ENCODE measurements around the gene ACTN4. TPM values are rescaled to one million over a fixed set of nuclear protein-coding genes. Genes with fewer than 3 reads are reported as not detected.

Gene ACTN4
- total RNA-seq, 1 donor from 2014 or later, result 975 TPM

GRCh38 chr19:38696729-38697055 lies 49.2 kb downstream of the ACTN4 start:
- Mint-ChIP-seq H3K9me3 (ENCODE audit: unreplicated experiment) (peaks cover 18% of the 10 kb centered on the region), H3K36me3 (ENCODE audit: unreplicated experiment) (no peaks in the 10 kb centered on the region), H3K27ac (ENCODE audit: unreplicated experiment) (peak overlapping the region; percentile 83), H3K27me3 (ENCODE audit: unreplicated experiment) (peaks cover 12% of the 10 kb centered on the region), H3K4me1 (ENCODE audit: low read depth, unreplicated experiment) (peaks cover 60% of the 10 kb centered on the region), H3K4me3 (ENCODE audit: unreplicated experiment) (peak overlapping the region; percentile 69)
- no peak for DNase-seq
- no peak for TF ChIP-seq CTCF (IDR thresholded peaks at IDR 0.05; ENCODE audit: partially characterized antibody, unreplicated experiment)

DNA sequence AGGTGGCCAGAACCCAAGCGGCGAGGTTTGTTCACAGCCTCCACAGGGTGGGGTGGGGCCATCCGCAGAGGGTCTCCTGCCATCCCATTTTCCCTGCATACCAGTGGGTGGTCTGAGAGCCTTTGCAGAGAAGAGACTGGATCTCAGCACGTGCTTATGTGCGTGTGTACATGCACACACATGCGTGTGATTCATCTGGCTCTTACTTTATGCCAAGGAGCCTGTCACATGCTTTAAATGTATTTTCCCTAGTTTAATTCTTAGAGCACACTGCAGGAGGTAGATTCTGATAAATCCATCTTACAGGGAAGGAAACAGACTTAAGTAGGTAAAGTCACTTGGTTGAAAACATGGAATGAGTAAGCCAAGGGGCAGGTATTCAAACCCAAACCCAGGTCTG lies 49.7 kb downstream of the ACTN4 start:
- Mint-ChIP-seq H3K4me3 (ENCODE audit: unreplicated experiment) (peak overlapping the region; percentile 69), H3K9me3 (ENCODE audit: unreplicated experiment) (peaks cover 18% of the 10 kb centered on the region), H3K27me3 (ENCODE audit: unreplicated experiment) (peaks cover 12% of the 10 kb centered on the region), H3K4me1 (ENCODE audit: low read depth, unreplicated experiment) (peaks cover 56% of the 10 kb centered on the region), H3K27ac (ENCODE audit: unreplicated experiment) (peak overlapping the region; percentile 83), H3K36me3 (ENCODE audit: unreplicated experiment) (no peaks in the 10 kb centered on the region)
- DNase-seq, result no peak
- no peak for TF ChIP-seq CTCF (IDR thresholded peaks at IDR 0.05; ENCODE audit: partially characterized antibody, unreplicated experiment)

GRCh38 chr19:38697641-38698071 lies 50.2 kb downstream of the ACTN4 start:
- DNase-seq, result no peak
- peaks cover 53% of the 10 kb centered on the region for H3K4me1 Mint-ChIP-seq (ENCODE audit: low read depth, unreplicated experiment)
- H3K4me3 Mint-ChIP-seq (ENCODE audit: unreplicated experiment), result no peak overlapping the region
- H3K27me3 Mint-ChIP-seq (ENCODE audit: unreplicated experiment), result peaks cover 12% of the 10 kb centered on the region
- H3K36me3 Mint-ChIP-seq (ENCODE audit: unreplicated experiment), result no peaks in the 10 kb centered on the region
- H3K9me3 Mint-ChIP-seq (ENCODE audit: unreplicated experiment), result peaks cover 18% of the 10 kb centered on the region
- TF ChIP-seq CTCF (IDR thresholded peaks at IDR 0.05; ENCODE audit: partially characterized antibody, unreplicated experiment), result no peak
- H3K27ac Mint-ChIP-seq (ENCODE audit: unreplicated experiment), result peak overlapping the region; percentile 50

DNA sequence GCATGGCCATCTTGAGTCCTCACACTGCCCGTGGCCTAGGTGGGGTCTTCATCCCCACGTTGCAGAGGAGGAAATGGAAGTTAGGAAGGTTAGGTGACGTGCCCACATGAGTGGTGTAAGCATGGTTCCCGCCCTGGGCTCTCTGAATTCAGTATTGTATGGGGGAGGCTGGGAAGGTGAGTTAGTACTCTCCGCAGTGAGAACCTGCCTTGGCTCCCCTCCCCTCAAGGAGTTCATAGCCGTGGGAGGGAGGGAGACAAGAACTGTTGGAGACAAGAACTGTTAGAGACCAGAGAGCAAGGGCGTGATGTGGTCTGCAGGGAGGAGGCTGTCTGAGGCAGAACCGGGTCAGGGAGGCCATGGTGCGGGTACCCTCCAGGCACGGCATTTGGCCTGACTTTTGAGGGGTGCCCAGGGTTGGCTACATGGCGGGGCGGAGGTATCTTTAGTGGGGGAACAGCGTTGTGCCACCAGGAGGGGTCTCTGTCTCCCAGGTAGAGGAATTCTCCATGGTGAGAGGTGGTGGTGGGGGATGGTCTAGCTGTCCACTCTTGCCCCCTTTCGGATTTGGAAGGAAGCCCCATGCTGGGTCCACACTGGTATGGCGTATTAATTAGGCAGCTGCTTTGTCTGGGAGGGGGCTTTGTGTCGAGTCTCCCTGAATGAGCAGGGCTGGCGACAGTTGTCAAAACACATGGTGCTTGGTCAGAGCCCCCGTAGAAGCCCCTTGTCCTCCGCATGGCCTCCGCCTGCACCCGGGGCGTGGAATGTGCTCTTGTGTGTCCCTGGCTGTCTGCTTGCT lies 51.0 kb downstream of the ACTN4 start:
- Mint-ChIP-seq H3K4me3 (ENCODE audit: unreplicated experiment) (peak overlapping the region; percentile 63), H3K36me3 (ENCODE audit: unreplicated experiment) (no peaks in the 10 kb centered on the region), H3K4me1 (ENCODE audit: low read depth, unreplicated experiment) (peaks cover 52% of the 10 kb centered on the region), H3K27ac (ENCODE audit: unreplicated experiment) (peak overlapping the region; percentile 72), H3K9me3 (ENCODE audit: unreplicated experiment) (peaks cover 18% of the 10 kb centered on the region), H3K27me3 (ENCODE audit: unreplicated experiment) (peaks cover 13% of the 10 kb centered on the region)
- TF ChIP-seq CTCF (IDR thresholded peaks at IDR 0.05; ENCODE audit: partially characterized antibody, unreplicated experiment), result no peak
- no peak for DNase-seq

GRCh38 chr19:38699027-38699346 lies 51.5 kb downstream of the ACTN4 start:
- TF ChIP-seq CTCF (IDR thresholded peaks at IDR 0.05; ENCODE audit: partially characterized antibody, unreplicated experiment), result no peak
- peaks cover 49% of the 10 kb centered on the region for H3K4me1 Mint-ChIP-seq (ENCODE audit: low read depth, unreplicated experiment)
- H3K36me3 Mint-ChIP-seq (ENCODE audit: unreplicated experiment), result no peaks in the 10 kb centered on the region
- H3K9me3 Mint-ChIP-seq (ENCODE audit: unreplicated experiment), result peaks cover 21% of the 10 kb centered on the region
- H3K27me3 Mint-ChIP-seq (ENCODE audit: unreplicated experiment), result peaks cover 13% of the 10 kb centered on the region
- H3K4me3 Mint-ChIP-seq (ENCODE audit: unreplicated experiment), result peak overlapping the region; percentile 25
- H3K27ac Mint-ChIP-seq (ENCODE audit: unreplicated experiment), result peak overlapping the region; percentile 72
- no peak for DNase-seq
